DMS79 treated with DMSO at 0.1 percent for 48 hours (cell line): ENCODE data around the gene LRRC8D.
A peak's percentile ranks its signal among the peaks of the same experiment; 100 is the strongest.
"Not testable (repeated sequence)": the region's sequence is repeated elsewhere in the genome, so short reads cannot be mapped to it uniquely, and the experiment has no call there.

Experiments
- DNase-seq: peaks from one replicate; lab custom pipeline; 2025; lab: John Stamatoyannopoulos, UW

LRRC8D gene

GRCh38 chr1:89913353-89914095, 92.7 kb downstream of the LRRC8D start:
- no peak for DNase-seq

DNA sequence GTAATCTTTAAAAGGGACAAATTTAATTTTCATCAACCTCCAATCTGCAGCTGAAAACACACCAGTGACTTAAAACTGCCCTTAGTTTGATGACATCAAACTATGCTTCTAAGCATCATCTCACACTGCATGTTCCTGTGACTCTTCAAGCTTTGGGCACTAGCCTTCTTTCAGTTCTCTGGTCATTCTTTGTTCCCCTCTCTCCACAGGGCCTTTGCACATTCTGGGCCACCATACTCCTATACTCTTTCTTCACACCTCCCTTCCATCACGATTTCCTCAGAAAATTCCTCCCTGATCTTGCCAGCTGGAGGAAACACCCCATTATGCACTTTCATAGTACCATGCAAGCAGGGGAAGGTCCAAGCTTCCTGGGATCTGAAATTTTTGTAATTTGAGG, 96.5 kb downstream of the LRRC8D start:
- no peak for DNase-seq

GRCh38 chr1:89918127-89918793, 97.4 kb downstream of the LRRC8D start:
- no peak for DNase-seq

DNA sequence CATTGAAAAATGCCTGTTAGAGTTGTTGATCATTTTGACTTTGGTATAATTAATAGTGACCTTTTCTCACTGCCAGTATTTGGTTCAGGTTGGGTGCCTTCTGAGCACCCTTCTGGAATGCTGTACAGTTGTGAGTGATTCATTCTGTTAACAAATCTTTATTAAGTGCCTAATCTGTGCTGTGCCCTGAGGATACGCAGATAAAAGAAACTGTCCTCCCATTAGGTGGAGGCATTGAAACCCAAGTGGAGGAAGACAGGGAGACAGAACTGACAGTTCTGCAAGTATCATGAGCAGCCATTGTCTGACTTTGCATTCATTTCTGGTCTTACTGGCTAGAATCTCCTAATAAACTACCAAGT, 97.9 kb downstream of the LRRC8D start:
- DNase-seq: peak; percentile 28

DNA sequence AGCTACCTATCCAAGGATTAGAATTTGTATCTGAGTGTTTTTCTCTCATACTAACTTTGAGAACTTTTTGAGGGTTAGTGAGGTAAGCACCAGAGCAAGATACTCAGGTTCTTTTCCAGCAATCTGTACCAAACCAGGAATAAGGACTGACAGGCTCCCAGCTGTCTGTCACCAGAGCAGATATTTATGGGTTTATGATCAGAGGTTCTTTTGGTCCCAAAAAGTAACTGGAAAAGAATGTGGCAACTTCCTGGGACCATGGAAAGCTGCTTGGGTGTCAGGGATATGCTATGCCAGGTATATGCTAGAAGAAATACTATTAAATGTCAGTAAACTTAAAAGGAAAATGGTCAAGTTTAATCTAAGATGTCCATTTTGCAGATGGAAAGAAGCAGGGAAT, 98.3 kb downstream of the LRRC8D start:
- DNase-seq: no peak

GRCh38 chr1:89922911-89923310, 102.1 kb downstream of the LRRC8D start:
- no peak for DNase-seq

DNA sequence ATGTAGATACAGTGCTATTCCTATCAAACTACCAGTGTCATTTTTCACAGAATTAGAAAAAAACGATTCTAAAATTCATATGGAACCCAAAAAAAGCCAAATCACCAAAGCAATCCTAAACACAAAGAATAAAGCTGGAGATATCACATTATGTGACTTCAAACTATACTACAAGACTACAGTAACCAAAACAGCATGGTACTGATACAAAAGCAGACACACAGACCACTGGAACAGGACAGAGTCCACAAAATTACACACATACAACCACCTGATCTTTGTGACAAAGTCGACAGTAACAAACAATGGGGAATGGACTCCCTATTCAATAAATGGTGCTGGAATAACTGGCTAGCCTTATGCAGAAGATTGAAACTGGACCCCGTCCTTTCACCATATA, 102.7 kb downstream of the LRRC8D start:
- no peak for DNase-seq

DNA sequence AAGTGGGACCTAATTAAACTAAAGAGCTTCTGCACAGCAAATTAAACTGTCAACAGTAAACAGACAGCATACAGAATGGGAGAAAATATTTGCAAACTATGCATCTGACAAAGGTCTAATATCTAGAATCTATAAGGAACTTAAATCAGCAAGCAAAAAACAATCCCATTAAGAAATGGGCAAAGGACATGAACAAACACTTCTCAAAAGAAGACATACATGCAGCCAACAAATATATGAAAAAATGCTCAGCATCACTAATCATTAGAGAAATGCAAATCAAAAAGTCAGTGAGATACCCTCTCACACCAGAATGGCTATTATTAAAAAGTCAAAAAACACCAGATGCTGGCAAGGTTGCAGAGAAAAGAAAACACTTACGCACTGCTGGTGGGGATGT, 103.2 kb downstream of the LRRC8D start:
- DNase-seq: not testable (repeated sequence)

DNA sequence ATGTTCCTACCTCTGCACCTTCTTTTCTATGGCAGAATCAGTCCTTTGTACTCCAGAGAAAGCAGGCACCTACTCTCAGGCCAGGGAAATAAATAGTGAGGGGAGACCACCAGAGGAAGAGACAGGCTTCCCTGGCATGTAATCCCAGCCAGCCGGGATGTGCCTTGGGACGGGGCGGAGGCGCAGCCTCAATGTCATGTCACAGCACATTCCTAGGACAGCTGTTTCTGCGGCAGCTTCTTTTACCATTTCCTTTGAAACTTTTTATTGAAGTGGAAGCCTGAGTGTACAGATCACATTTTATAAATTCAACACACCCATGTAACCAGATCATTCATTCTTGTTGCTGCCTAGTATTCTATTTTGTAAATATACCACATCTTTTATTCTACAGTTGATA, 106.2 kb downstream of the LRRC8D start:
- DNase-seq: no peak

GRCh38 chr1:89927478-89927877, 106.6 kb downstream of the LRRC8D start:
- no peak for DNase-seq

DNA sequence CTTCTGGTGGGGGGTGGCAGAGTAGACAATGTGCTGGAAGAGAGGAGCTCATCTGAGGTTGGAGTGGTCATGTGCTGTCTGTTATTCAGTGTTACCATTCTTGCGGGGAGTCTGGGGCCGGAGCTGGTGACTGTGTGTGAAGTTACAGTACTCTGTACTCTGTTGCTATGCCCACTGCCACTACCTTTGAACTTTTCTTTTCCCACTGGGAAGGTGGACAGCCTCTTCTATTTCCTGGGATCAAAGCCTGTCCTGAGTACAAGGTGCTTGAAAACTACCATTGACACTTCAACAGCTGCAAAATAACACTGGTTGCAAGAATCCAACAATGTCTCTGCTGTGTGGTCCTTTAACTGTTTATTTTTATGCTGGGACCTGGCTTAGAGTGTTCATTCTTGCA, 107.7 kb downstream of the LRRC8D start:
- no peak for DNase-seq

DNA sequence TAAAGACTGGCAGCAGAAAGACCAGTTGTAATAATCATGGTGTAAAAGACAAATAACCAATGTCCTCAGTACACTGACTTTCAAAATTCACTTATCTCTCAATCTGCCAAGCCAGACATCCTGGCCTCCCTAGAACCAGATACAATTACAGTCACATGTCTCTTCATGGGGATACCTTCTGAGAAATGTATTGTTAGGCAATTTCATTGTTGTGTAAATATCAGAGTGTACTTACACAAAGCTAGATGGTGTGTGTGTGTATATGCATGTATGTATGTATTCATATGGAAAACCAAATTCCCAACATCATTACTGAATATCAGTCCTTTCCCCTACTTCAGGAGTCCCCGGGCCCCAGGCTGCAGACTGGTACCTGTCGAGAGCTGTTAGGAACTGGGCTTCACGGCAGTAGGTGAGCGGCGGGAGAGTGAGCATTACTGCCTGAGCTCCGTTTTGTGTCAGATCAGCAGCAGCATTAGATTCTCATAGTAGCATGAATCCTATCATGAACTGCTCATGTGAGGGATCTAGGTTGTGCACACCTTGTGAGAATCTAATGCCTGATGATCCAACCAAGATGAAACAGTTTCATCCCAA, 108.7 kb downstream of the LRRC8D start:
- DNase-seq: no peak

DNA sequence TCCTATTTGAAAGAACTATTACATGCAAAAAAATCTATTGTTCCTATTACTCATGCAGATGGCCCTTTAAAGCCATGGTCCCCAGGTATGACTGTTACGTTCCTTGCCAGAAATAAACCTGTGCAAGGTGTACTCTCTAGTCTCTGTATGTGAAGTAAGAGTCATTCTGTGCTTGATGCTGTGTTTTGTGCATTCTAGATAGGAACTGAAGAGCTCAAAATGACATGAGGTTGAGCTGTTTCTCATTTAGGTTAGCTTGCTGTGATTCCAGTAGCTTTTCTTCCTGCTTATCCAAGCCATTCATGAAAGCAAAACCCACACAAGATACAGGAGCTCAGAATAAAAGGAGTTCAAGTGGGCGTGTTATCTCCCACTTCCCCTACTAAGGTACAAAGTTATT, 109.7 kb downstream of the LRRC8D start:
- no peak for DNase-seq

- DNase-seq: peak; percentile 40
These were observed 111.1 kb downstream of the LRRC8D start for GRCh38 chr1:89931964-89932363.

GRCh38 chr1:89932598-89933364, 111.9 kb downstream of the LRRC8D start:
- no peak for DNase-seq

DNA sequence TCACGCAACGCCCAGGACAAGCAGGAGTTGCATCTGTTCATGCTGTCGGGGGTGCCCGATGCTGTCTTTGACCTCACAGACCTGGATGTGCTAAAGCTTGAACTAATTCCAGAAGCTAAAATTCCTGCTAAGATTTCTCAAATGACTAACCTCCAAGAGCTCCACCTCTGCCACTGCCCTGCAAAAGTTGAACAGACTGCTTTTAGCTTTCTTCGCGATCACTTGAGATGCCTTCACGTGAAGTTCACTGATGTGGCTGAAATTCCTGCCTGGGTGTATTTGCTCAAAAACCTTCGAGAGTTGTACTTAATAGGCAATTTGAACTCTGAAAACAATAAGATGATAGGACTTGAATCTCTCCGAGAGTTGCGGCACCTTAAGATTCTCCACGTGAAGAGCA, 113.6 kb downstream of the LRRC8D start:
- no peak for DNase-seq

- DNase-seq: no peak
These were observed 114.4 kb downstream of the LRRC8D start for GRCh38 chr1:89935235-89935634.

DNA sequence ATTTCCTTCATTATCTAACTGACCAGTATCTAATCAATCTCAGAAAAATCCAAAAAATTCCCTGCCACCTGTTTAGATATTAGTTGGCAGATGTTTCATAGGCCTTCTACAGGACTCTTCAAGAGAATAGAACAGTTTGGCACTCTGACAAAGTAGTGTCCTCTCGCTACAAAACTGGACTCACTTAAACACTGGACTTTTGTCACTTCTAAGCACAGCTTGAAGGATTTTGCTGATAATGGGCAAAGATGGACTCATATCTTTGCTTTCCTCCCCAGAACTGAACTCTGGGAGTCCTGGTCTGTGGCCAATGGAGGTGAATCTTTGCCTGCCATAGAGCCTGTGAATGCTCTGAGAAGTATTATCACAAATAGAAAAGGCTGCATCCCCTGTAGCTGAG, 115.9 kb downstream of the LRRC8D start:
- no peak for DNase-seq

DNA sequence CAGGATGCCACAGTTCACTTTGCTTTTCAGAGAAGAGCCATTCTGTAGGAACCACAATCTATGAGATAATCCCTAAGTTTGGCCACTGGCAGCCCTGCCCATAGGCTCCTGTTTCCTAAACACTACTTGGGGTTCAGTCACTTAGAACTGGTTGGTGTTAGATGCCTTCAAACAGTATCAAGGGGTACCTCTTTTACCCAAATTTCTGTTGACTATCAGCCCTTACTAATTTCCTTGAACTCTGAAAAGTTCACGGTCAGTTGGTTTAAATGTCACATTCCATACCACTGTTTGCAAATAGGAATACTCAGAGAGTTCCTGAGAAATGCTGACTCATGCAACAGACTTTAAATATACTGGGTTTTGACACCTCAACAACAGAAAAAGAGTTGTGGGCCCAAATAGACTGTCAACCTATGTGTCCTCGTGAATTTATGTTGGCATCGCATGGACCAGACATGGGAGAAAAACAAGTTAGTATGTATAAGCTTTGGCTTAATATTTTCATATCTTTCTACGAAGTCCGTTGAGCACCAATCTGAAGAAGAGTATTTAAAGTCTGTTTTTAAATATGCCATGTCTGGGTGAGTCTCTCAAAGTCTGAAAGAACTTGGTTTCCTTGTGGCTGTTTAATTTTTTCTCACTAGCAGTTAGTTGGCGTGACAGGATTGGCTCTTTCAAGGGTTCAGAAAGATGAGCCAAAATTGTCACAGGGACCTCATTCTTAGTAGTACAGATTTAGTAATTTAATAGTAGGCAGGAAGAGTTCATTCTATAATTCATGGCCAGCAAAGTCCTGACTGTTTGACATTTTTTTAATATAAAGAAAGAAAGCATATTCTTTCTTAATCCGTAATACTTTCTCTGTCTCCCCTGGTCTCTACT, 117.6 kb downstream of the LRRC8D start:
- no peak for DNase-seq

DNA sequence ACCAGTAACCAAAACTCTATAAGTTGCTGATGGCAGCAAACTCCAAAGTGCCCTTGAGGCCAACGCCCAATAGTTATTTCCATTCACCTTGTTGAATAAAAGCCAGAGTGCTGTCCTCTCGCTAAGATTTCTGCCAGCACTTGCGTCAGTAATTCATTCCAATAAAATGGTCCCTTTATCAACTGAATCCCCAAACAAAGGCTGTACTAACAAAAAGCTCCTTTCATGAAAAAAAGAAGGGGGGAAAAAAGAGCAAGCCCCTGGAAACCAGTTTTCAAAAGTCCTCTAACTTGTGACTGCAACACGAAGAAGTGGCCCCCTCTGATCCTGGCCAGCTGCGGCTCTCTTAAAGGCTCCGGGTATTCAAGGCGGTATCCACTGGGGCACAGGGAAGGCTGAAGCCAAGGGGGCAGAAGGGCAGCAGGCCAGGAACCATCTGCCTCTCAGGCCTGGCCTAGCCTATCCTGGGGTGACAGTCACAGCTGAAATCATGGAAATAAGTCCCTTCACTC, 118.3 kb downstream of the LRRC8D start:
- DNase-seq: no peak

DNA sequence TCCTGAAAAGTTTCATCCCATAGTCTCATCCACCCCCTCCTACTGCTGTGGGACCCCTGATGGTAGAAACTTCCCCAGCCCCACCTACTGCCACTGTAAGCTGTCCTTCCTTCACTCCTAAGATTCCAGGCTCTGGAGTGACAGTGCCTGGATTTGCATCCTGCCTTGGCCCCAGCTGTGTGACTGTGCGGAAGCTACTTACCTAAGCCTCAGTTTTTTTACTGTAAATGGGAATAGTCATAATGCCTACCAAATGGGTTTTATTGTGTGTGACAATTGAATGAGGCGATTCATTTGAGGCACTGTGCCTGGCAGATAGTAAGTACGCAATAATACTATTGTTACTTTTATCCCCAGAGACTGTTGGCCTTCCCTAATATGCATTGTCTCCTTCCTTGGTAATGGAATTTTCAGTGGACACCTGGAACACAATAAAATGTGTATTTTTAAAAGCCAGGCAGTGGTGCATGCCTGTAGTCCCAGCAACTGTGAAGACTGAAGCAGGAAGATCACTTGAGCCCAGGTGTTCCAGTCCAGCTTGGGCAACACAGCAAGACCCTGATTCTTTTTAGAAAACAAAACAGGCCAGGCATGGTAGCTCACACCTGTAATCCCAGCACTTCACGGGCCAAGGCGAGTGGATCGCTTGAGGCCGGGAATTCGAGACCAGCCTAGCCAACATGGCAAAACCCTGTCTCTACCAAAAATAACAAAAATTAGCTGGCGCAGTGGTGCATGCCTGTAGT, 119.0 kb downstream of the LRRC8D start:
- DNase-seq: no peak
